Measurements from ENCODE around the gene ICOSLG. TPM values are rescaled to one million over a fixed set of nuclear protein-coding genes. Genes with fewer than 3 reads are reported as not detected.
"Not testable (repeated sequence)": the region's sequence is repeated elsewhere in the genome, so short reads cannot be mapped to it uniquely, and the experiment has no call there.

The ICOSLG gene, protein sequence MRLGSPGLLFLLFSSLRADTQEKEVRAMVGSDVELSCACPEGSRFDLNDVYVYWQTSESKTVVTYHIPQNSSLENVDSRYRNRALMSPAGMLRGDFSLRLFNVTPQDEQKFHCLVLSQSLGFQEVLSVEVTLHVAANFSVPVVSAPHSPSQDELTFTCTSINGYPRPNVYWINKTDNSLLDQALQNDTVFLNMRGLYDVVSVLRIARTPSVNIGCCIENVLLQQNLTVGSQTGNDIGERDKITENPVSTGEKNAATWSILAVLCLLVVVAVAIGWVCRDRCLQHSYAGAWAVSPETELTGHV
- total RNA-seq: 1 to 10 TPM; 2.4 to 2.8 TPM

DNA sequence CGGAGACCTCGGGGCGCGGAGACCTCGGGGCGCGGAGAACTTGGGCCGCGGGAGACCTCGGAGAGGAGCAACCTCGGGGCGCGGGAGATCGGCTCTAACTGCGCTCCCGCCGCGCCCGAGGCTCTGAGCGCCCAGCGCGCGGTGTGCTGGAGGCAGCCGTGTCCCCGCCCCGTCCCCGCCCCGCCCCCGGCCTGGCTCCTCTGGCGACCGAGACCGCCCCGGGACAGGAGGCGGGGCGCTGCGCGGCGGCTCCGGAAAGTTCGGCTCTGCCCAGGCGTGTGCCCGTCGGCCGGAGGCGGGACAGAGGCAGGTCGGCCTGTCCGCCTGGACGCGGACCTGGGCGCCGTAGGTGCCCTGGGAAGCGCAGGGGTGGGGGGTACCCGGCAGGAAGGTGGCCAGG, at the start of gene ICOSLG:
ICOSLG (minus strand) TSS at position 102 of the 400 bp plus-strand sequence. CDS start 126 bp downstream, outside the sequence.
- intact Hi-C loops (cut with DNase I, micrococcal nuclease); POLR2A ChIA-PET; H3K36me3 Mint-ChIP-seq (ENCODE audit: low read depth); H3K4me1 Mint-ChIP-seq; H3K4me3 Mint-ChIP-seq; DNase-seq; H3K9me3 Mint-ChIP-seq (ENCODE audit: low read depth); CTCF ChIA-PET; H3K27me3 Mint-ChIP-seq; H3K27ac Mint-ChIP-seq: not testable (repeated sequence)
- peak; percentile 49 for ATAC-seq

DNA sequence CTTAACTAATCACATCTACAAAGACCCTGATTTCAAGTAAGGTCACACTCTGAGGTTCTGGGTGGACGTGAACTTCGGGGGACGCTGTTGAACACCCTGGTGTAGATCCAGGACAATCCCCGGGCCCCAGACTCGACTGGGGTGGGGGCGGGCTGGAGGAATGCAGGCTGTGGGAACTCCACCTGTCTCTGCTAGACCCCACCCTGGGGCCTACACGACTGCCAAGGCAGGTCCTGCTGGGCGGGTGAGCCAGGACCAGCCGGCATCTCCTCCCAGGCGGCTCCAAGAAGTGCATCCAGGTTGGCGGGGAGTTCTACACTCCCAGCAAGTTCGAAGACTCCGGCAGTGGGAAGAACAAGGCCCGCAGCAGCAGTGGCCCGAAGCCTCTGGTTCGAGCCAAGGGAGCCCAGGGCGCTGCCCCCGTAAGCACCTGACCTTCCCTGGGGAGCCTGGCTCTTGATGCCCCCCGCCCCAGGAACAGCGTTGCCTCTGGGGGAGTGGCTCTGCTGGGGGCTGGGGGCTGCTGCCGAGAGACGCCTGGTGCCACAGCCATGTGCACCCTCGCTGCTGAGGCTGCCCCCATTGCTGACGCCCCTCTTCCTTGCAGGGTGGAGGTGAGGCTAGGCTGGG, 48.8 kb upstream of the ICOSLG start:
- DNase-seq: no peak
- H3K27me3 Mint-ChIP-seq: no peaks in the 10 kb centered on the region
- ChIA-PET CTCF (no interaction called here), POLR2A (no interaction called here)
- intact Hi-C loops (cut with DNase I, micrococcal nuclease): loop anchor here (2.0 kb wide), 2 partner anchors 15 to 19 kb away; no protein-coding TSS in a partner anchor
- ATAC-seq: no peak
- H3K4me1 Mint-ChIP-seq: peaks cover 7% of the 10 kb centered on the region
- no peak overlapping the region for H3K27ac Mint-ChIP-seq
- H3K36me3 Mint-ChIP-seq (ENCODE audit: low read depth): no peaks in the 10 kb centered on the region
- H3K9me3 Mint-ChIP-seq (ENCODE audit: low read depth): no peaks in the 10 kb centered on the region
- H3K4me3 Mint-ChIP-seq: no peak overlapping the region

DNA sequence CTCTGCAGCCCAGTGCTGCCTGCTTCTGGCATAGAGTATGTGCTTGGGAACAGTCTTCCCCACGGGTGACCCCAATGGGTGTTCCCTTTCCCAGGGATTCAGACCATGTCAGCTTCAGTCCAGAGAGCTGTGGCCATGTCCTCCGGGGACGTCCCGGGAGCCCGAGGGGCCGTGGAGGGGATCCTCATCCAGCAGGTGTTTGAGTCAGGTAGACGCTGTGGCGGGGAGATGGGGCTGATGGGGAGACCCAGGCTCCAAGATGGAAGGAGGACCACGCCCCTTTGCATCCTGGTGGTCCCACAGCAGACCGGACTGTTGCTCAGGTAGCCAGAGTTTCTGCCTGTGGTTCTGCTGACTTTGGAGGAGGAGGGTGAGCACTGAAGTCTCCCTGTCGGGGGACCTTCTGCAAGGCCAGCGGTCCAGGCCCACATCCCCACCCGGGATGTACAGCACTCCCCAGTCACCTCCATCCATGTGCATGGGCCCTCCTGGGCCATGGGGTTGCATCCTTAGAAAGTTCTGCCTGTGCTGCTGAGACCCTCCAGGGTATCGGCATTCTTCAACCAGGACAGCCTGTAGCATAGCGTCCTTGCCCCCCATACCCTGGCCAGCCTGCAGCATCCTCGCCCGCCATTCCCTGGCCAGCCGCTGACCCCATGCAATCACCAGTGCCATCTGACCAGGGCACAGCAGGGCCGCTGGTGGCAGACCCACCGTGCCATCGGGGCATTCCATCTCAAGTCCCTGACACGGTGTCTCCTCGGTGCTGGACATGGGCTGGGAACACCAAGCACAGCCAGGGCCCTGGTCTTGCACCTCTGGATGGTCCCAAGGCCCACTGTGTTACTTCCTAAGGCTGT, 47.7 kb upstream of the ICOSLG start:
- no peak for DNase-seq
- Mint-ChIP-seq H3K4me1 (peaks cover 5% of the 10 kb centered on the region), H3K36me3 (ENCODE audit: low read depth) (no peaks in the 10 kb centered on the region), H3K27me3 (no peaks in the 10 kb centered on the region), H3K4me3 (no peak overlapping the region), H3K9me3 (ENCODE audit: low read depth) (no peaks in the 10 kb centered on the region), H3K27ac (no peak overlapping the region)
- ChIA-PET POLR2A (no interaction called here), CTCF (no interaction called here)
- no peak for ATAC-seq
- intact Hi-C loops (cut with DNase I, micrococcal nuclease): no loop called here

DNA sequence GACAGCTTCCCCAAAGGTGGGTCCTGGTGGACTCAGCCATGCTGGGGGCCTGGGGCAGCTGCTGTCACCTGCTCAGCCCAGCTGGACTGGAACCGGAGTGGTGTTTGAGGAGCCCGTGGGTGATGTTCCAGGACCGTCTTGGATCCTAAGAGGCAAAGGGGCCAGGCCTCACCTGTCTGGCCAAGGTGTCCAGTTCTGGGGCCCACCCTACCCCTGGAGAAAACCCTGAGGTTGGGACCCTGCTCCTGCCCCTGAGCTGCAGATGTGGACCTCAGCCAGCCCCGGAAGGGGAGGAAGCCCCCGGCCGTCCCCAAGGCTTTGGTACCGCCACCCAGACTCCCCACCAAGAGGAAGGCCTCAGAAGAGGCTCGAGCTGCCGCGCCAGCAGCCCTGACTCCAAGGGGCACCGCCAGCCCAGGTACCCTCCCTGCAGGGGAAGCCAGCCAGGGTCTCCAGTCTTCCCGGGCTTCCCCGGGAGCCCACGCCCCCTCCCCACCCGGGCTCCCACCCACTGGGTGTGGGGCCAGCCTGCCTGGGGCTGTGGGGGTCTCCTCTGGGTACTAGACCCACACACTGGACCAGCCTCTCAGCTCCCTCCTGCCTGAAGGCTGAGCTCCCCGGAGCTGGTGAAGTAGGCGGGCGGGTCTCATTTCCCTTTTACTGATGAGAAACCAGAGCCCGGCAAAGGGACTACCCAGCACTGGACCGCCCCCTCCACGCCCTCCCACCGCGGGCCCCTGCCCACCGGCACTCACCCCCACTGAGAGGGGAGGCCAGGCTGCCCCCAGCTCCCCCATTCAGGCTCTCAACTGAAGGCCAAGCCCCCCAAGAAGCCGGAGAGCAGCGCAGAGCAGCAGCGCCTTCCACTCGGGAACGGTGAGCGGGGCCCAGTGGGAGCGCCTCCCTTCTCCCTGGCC, 46.2 kb upstream of the ICOSLG start:
- intact Hi-C loops (cut with DNase I, micrococcal nuclease): no loop called here
- Mint-ChIP-seq H3K27ac (no peak overlapping the region), H3K27me3 (no peaks in the 10 kb centered on the region), H3K4me3 (no peak overlapping the region), H3K36me3 (ENCODE audit: low read depth) (no peaks in the 10 kb centered on the region), H3K9me3 (ENCODE audit: low read depth) (no peaks in the 10 kb centered on the region), H3K4me1 (no peaks in the 10 kb centered on the region)
- ChIA-PET CTCF (no interaction called here), POLR2A (no interaction called here)
- no peak for ATAC-seq
- no peak for DNase-seq

DNA sequence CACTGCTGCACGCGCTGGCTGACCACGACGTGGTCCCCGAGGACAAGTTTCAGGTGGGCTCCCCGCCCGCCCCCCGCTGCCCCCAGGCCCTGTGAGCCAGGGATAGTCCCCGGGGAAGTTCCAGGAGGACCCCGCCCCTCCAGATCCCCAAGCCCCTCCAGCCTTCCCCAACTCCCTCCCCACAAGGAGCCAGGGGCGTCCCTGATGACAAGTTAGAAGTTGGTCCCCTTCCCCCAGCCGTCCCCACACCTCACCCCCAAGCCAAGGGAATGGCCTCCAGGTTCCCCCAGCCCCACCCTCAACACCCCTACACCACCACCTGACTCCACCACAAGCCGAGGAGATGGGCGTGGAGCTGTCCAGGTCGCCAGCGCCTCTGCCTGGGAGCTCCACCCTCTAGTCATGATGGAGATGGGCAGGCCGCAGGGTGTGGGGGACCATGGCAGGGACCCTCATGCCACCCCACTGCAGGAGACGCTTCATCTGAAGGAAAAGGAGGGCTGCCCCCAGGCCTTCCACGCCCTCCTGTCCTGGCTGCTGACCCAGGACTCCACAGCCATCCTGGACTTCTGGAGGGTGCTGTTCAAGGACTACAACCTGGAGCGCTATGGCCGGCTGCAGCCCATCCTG, 45.5 kb upstream of the ICOSLG start:
- intact Hi-C loops (cut with DNase I, micrococcal nuclease): no loop called here
- H3K27me3 Mint-ChIP-seq: no peaks in the 10 kb centered on the region
- DNase-seq (no peak), ATAC-seq (no peak)
- POLR2A ChIA-PET: no interaction called here
- CTCF ChIA-PET: interaction anchor here (0.5 kb wide), 1 partner anchor 9 kb away, joined by 3 read pairs; no protein-coding TSS in a partner anchor
- H3K36me3 Mint-ChIP-seq (ENCODE audit: low read depth): no peaks in the 10 kb centered on the region
- H3K4me3 Mint-ChIP-seq: no peak overlapping the region
- no peak overlapping the region for H3K27ac Mint-ChIP-seq
- no peaks in the 10 kb centered on the region for H3K9me3 Mint-ChIP-seq (ENCODE audit: low read depth)
- no peaks in the 10 kb centered on the region for H3K4me1 Mint-ChIP-seq

DNA sequence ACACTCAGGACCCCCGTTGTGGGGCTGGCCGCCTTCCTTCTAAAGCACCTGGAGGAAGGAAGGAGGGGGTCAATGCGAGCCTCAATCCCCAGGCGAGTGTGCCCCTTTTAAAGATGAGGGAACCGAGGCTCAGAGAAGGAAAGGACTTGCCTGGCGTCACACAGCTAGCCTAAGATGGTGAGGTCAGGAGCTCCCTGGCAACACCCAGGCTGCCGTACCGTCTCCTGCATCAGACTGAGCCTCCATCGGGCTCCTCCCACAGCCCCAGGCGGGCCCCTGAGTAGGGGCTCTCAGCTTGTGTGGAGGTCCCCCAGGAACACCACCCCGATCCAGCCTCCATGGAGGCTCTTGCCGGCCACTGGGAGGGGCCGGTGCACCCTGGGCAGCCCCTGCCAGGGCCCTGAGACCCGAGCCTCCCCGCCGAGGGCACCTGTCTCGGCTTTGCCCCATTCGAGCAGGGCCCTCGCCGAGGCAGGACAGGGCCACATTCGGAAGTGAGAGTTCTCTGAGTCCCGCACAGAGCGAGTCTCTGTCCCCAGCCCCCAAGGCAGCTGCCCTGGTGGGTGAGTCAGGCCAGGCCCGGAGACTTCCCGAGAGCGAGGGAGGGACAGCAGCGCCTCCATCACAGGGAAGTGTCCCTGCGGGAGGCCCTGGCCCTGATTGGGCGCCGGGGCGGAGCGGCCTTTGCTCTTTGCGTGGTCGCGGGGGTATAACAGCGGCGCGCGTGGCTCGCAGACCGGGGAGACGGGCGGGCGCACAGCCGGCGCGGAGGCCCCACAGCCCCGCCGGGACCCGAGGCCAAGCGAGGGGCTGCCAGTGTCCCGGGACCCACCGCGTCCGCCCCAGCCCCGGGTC, 44.6 kb upstream of the ICOSLG start, which contains the start of gene AIRE:
AIRE (plus strand) TSS at position 739 of the 855 bp plus-strand sequence. CDS start 131 bp downstream, outside the sequence.
- Mint-ChIP-seq H3K27ac (no peak within 1 kb of the TSS), H3K27me3 (no peaks in the 10 kb centered on the region), H3K4me3 (no peak within 1 kb of the TSS), H3K36me3 (ENCODE audit: low read depth) (no peaks in the 10 kb centered on the region), H3K4me1 (no peaks in the 10 kb centered on the region), H3K9me3 (ENCODE audit: low read depth) (no peaks in the 10 kb centered on the region)
- DNase-seq: no peak
- no peak for ATAC-seq
- ChIA-PET CTCF (interaction anchor here (0.5 to 0.9 kb wide), 2 partner anchors 10 to 11 kb away, joined by 3 read pairs; no protein-coding TSS in a partner anchor), POLR2A (no interaction called here)
- intact Hi-C loops (cut with DNase I, micrococcal nuclease): no loop called here

DNA sequence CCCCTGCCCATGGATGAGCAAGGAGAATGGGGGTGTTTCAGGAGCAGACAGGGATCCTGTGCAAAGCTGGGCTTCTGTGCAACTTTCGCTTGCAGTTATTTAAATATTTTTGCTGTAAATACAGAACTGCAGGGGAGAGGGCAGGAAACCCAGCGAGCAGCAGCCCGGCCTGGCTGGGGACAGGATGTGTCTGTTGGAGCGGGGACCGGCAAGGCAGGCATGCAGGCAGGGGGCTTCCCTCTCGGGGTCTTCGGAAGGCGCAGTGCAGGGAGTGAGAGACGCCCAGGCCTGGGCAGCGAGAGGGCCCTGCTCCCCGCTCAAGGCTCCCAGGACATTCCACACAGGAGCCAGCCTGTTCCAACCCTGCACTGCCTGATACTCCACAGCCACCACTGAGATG, 43.2 kb upstream of the ICOSLG start:
- Mint-ChIP-seq H3K36me3 (ENCODE audit: low read depth) (no peaks in the 10 kb centered on the region), H3K9me3 (ENCODE audit: low read depth) (no peaks in the 10 kb centered on the region), H3K27ac (no peak overlapping the region), H3K27me3 (no peaks in the 10 kb centered on the region), H3K4me1 (no peaks in the 10 kb centered on the region), H3K4me3 (no peak overlapping the region)
- ATAC-seq: no peak
- intact Hi-C loops (cut with DNase I, micrococcal nuclease): loop anchor here in 1 of 2 experiments (5.0 kb wide), 1 partner anchor 38 kb away; no protein-coding TSS in a partner anchor
- ChIA-PET POLR2A (no interaction called here), CTCF (no interaction called here)
- no peak for DNase-seq

DNA sequence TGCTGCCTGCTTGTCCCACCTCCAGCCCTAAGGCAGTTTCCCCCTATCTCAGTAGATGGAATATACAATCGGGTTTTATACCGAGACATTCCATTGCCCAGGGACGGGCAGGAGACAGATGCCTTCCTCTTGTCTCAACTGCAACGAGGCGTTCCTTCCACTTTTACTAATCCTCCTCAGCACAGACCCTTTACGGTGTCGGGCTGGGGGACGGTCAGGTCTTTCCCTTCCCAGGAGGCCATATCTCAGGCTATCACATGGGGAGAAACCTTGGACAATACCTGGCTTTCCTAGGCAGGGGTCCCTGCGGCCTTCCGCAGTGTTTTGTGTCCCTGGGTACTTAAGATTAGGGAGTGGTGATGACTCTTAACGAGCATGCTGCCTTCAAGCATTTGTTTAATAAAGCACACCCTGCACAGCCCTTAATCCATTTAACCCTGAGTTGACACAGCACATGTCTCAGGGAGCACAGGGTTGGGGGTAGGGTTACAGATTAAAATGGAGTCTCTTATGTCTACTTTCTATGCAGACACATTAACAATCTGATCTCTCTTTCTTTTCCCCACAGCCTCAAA, 42.6 kb upstream of the ICOSLG start:
- H3K36me3 Mint-ChIP-seq (ENCODE audit: low read depth); ATAC-seq; H3K4me1 Mint-ChIP-seq; H3K27me3 Mint-ChIP-seq; H3K4me3 Mint-ChIP-seq; CTCF ChIA-PET; H3K27ac Mint-ChIP-seq; DNase-seq; POLR2A ChIA-PET; H3K9me3 Mint-ChIP-seq (ENCODE audit: low read depth): not testable (repeated sequence)
- intact Hi-C loops (cut with DNase I, micrococcal nuclease): loop anchor here in 1 of 2 experiments (5.0 kb wide), 1 partner anchor 39 kb away; no protein-coding TSS in a partner anchor

DNA sequence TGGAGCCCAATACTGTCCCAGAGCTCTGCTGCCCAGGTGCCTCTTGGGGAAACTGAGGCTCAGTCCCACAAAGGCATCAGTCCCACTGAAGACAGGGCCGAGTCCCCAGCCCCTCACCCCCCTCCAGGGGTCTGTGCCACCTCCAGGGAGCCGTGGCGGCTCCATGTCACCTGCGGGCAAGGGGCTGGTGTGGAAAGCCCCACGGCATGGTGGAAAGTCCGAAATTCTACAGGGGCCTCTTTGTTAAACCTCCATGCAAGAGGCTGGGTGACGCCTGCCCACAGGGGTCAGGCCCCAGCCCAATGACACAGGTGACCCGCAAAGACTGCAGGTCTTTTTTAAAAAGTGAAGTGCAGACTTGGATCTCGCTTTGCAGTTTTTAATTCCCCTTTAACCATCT, 41.6 kb upstream of the ICOSLG start:
- H3K36me3 Mint-ChIP-seq (ENCODE audit: low read depth): no peaks in the 10 kb centered on the region
- H3K4me1 Mint-ChIP-seq: no peaks in the 10 kb centered on the region
- H3K27ac Mint-ChIP-seq: no peak overlapping the region
- H3K27me3 Mint-ChIP-seq: no peaks in the 10 kb centered on the region
- no peaks in the 10 kb centered on the region for H3K9me3 Mint-ChIP-seq (ENCODE audit: low read depth)
- ChIA-PET POLR2A (no interaction called here), CTCF (no interaction called here)
- DNase-seq (no peak), ATAC-seq (no peak)
- H3K4me3 Mint-ChIP-seq: no peak overlapping the region
- intact Hi-C loops (cut with DNase I, micrococcal nuclease): loop anchor here in 1 of 2 experiments (5.0 kb wide), 1 partner anchor 40 kb away; no protein-coding TSS in a partner anchor

DNA sequence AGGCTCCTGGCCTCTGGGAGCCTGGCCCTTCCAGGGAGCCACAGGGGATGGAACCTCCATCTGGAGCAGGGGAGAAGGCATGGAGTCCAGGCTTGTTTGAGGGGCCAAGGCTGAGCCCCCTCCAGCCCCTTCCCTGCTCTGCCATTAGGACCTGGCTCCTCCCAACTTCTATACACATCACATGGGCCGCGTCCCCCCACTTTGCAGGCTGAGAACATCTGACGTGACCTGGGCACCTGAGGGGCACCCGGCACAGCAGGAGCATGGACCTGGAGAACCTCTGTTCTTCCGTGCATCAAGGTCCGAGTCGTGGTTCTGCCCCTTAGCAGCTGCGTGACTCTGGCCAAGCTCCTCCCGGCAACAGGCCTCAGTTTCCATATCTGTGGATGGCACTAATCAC, 41.1 kb upstream of the ICOSLG start:
- no peak overlapping the region for H3K27ac Mint-ChIP-seq
- no peaks in the 10 kb centered on the region for H3K4me1 Mint-ChIP-seq
- intact Hi-C loops (cut with DNase I, micrococcal nuclease): loop anchor here in 1 of 2 experiments (5.0 kb wide), 1 partner anchor 40 kb away; no protein-coding TSS in a partner anchor
- ATAC-seq (no peak), DNase-seq (no peak)
- ChIA-PET POLR2A (no interaction called here), CTCF (no interaction called here)
- H3K27me3 Mint-ChIP-seq: no peaks in the 10 kb centered on the region
- no peak overlapping the region for H3K4me3 Mint-ChIP-seq
- H3K36me3 Mint-ChIP-seq (ENCODE audit: low read depth): no peaks in the 10 kb centered on the region
- no peaks in the 10 kb centered on the region for H3K9me3 Mint-ChIP-seq (ENCODE audit: low read depth)
